Neural cell (in vitro differentiated cells): ENCODE results near the gene WIPF3. TPM values are rescaled to one million over a fixed set of nuclear protein-coding genes. Genes with fewer than 3 reads are reported as not detected.

Experiments
- H2AFZ ChIP-seq: fragments of 200-600, 300-800 bp; sonication (generic), shearing (Covaris generic); 2 replicates; pipeline ENCODE4 v1.6.0; 2014; ENCODE audit warnings: low read depth, mild to moderate bottlenecking, antibody characterized with exemption, low read length, moderate library complexity
- H3F3A ChIP-seq: fragments of 200-600 bp; shearing (Covaris generic); 2 replicates; pipeline ENCODE4 v1.6.1; 2016; ENCODE audit warnings: mild to moderate bottlenecking, moderate library complexity, mixed read lengths, antibody characterized with exemption, low read length; ENCODE audit not compliant: insufficient read depth, poor library complexity, severe bottlenecking
- H3K27ac ChIP-seq: fragments of 200-600, 300-800 bp; sonication (generic), shearing (Covaris generic); 2 replicates; pipeline ENCODE4 v1.5.1; 2014; ENCODE audit warnings: mild to moderate bottlenecking, low read length, moderate library complexity
- H3K27me3 ChIP-seq: fragments of 300-800, 200-600 bp; sonication (generic), shearing (Covaris generic); 2 replicates; pipeline ENCODE4 v1.6.0; 2014; ENCODE audit warnings: mild to moderate bottlenecking, low read depth, low read length, moderate library complexity; ENCODE audit not compliant: insufficient read depth
- H3K36me3 ChIP-seq: fragments of 300-800, 200-600 bp; sonication (generic), shearing (Covaris generic); 2 replicates; pipeline ENCODE4 v1.5.1; 2014; ENCODE audit warnings: mild to moderate bottlenecking, antibody characterized with exemption, low read length, moderate library complexity; ENCODE audit not compliant: insufficient read depth
- H3K4me2 ChIP-seq: fragments of 300-800, 200-600 bp; sonication (generic), shearing (Covaris generic); 2 replicates; pipeline ENCODE4 v1.6.0; 2014; ENCODE audit warnings: mild to moderate bottlenecking, low read length
- H3K4me3 ChIP-seq: fragments of 300-800, 200-600 bp; sonication (generic), shearing (Covaris generic); 2 replicates; pipeline ENCODE4 v1.5.1; 2014; ENCODE audit warnings: mild to moderate bottlenecking, low read length, moderate library complexity
- H3K79me2 ChIP-seq: fragments of 200-600 bp; shearing (Covaris generic); replicated peaks from 2 replicates; pipeline ENCODE4 v1.6.0; 2014; ENCODE audit warnings: mild to moderate bottlenecking, low read length, moderate library complexity; ENCODE audit not compliant: insufficient read depth
- H3K9ac ChIP-seq: fragments of 300-800, 200-600 bp; sonication (generic), shearing (Covaris generic); 2 replicates; pipeline ENCODE4 v1.6.1; 2016; ENCODE audit warnings: mild to moderate bottlenecking, low read length, mixed read lengths
- H3K9me2 ChIP-seq: fragments of 200-600 bp; shearing (Covaris generic); 2 replicates; pipeline ENCODE4 v1.6.1; 2016; ENCODE audit warnings: mild to moderate bottlenecking, low read length, mixed read lengths; ENCODE audit not compliant: insufficient read depth
- H3K9me3 ChIP-seq: fragments of 200-600, 300-800 bp; sonication (generic), shearing (Covaris generic); 2 replicates; pipeline ENCODE4 v1.6.1; 2016; ENCODE audit warnings: mild to moderate bottlenecking, mixed run types, low read length, moderate library complexity, mixed read lengths
- H4K20me1 ChIP-seq: fragments of 200-600 bp; shearing (Covaris generic); 2 replicates; pipeline ENCODE4 v1.6.1; 2016; ENCODE audit warnings: mild to moderate bottlenecking, mixed run types; ENCODE audit not compliant: insufficient read depth
- EZH2 ChIP-seq: fragments of 200-600, 300-800 bp; shearing (Covaris generic), sonication (generic); IDR thresholded peaks from 2 replicates; pipeline ENCODE4 v1.6.1; 2014; ENCODE audit warnings: antibody characterized with exemption, low read length, borderline replicate concordance, mild to moderate bottlenecking; ENCODE audit not compliant: insufficient read depth, poor library complexity, severe bottlenecking
- MXI1 ChIP-seq: fragments of 450-650 bp; conservative IDR thresholded peaks from 2 replicates; pipeline ENCODE4 v1.6.1; 2014; ENCODE audit warnings: antibody characterized with exemption, mild to moderate bottlenecking; ENCODE audit not compliant: poor library complexity, severe bottlenecking
- RAD21 ChIP-seq: fragments of 450-650 bp; conservative IDR thresholded peaks from 2 replicates; pipeline ENCODE4 v1.6.1; 2014; ENCODE audit warnings: antibody characterized with exemption, mild to moderate bottlenecking, moderate library complexity
- SMC3 ChIP-seq: fragments of 450-650 bp; conservative IDR thresholded peaks from 2 replicates; pipeline ENCODE4 v1.6.1; 2014; ENCODE audit warnings: antibody characterized with exemption, mild to moderate bottlenecking, moderate library complexity; ENCODE audit not compliant: poor library complexity
- TAF1 ChIP-seq: IDR thresholded peaks from 2 replicates; pipeline ENCODE4 v1.6.1; 2012; ENCODE audit warnings: low read depth
- polyA plus RNA-seq: library from polyadenylated mRNA; depleted of rRNA; stranded (reverse); fragments of >200 nt; gene quantifications from 2 replicates; pipeline ENCODE4 v1.2.3, GENCODE V29; 2014
- TF ChIP-seq, protein P1 (sequence below): fragments of 450-650 bp; IDR thresholded peaks from 2 replicates; pipeline ENCODE4 v1.5.1; 2014; ENCODE audit warnings: antibody characterized with exemption, mild to moderate bottlenecking, moderate library complexity; ENCODE audit not compliant: poor library complexity, severe bottlenecking
- TF ChIP-seq, protein P2 (sequence below): IDR thresholded peaks from 2 replicates; pipeline ENCODE4 v1.6.1; 2012; ENCODE audit warnings: borderline replicate concordance

WIPF3 gene
- polyA plus RNA-seq, 1 donor from 2014 or later: 3.8 TPM

DNA sequence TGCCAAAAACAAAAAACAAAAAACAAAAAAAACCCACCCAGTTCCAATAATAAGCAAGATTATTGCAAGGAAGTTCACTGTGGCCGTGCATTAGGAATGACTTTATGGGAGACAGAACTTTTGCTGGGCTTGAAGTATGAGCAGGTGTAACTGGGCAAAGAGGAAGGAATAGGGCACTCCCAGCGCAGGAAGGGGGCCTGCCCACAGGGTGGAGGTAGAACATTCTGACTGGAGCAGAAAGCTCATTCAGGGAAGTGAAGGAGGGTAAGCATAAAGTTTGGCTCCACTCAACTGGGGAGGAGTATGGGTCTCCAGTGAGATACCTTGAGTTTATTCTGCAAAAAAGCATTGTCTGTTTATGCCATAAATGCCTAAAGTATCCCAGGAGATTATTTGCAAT is 42.1 kb upstream of the WIPF3 start:
- no peaks in the 10 kb centered on the region for H3F3A ChIP-seq
- H3K9me3 ChIP-seq: no peaks in the 10 kb centered on the region
- H3K27ac ChIP-seq: no peak overlapping the region
- no peaks in the 10 kb centered on the region for H4K20me1 ChIP-seq
- H3K9ac ChIP-seq: no peak overlapping the region
- H3K4me2 ChIP-seq: no peak overlapping the region
- no peaks in the 10 kb centered on the region for H3K36me3 ChIP-seq
- TF ChIP-seq TAF1 (no peak), RAD21 (peak; percentile 18)
- TF ChIP-seq, protein P1, sequence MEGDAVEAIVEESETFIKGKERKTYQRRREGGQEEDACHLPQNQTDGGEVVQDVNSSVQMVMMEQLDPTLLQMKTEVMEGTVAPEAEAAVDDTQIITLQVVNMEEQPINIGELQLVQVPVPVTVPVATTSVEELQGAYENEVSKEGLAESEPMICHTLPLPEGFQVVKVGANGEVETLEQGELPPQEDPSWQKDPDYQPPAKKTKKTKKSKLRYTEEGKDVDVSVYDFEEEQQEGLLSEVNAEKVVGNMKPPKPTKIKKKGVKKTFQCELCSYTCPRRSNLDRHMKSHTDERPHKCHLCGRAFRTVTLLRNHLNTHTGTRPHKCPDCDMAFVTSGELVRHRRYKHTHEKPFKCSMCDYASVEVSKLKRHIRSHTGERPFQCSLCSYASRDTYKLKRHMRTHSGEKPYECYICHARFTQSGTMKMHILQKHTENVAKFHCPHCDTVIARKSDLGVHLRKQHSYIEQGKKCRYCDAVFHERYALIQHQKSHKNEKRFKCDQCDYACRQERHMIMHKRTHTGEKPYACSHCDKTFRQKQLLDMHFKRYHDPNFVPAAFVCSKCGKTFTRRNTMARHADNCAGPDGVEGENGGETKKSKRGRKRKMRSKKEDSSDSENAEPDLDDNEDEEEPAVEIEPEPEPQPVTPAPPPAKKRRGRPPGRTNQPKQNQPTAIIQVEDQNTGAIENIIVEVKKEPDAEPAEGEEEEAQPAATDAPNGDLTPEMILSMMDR: peak; percentile 26
- H3K27me3 ChIP-seq: no peaks in the 10 kb centered on the region
- H3K79me2 ChIP-seq: no peaks in the 10 kb centered on the region
- no peak overlapping the region for H2AFZ ChIP-seq
- no peak overlapping the region for H3K4me3 ChIP-seq
- no peaks in the 10 kb centered on the region for H3K9me2 ChIP-seq

DNA sequence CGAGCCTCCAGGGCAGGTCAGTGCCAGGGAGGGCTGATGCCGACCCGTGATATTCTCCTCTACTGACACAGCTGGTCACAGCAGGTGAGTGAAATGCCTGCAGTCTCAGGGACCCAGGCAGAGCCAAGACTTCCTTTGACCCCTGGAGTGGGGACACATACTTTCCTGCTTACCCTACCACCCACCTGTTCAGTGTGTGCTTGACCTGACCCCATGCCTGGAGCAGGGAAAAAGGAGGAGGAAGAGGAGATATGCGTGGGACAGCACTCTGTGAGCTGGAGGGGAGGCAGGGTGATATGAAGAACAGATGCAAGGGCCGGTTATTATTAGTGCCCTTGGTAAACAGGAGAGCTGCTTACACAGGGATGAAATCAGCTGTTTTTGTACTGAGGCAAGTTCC is 40.8 kb upstream of the WIPF3 start:
- H3K9me3 ChIP-seq: no peaks in the 10 kb centered on the region
- no peak overlapping the region for H3K27ac ChIP-seq
- H2AFZ ChIP-seq: no peak overlapping the region
- H3K79me2 ChIP-seq: no peaks in the 10 kb centered on the region
- H3K4me3 ChIP-seq: no peak overlapping the region
- no peaks in the 10 kb centered on the region for H4K20me1 ChIP-seq
- H3K36me3 ChIP-seq: no peaks in the 10 kb centered on the region
- no peak overlapping the region for H3K9ac ChIP-seq
- no peaks in the 10 kb centered on the region for H3F3A ChIP-seq
- H3K27me3 ChIP-seq: no peaks in the 10 kb centered on the region
- TF ChIP-seq SMC3 (no peak), RAD21 (no peak), MXI1 (no peak), EZH2 (no peak)
- TF ChIP-seq, protein P1: no peak
- TF ChIP-seq, protein P2, sequence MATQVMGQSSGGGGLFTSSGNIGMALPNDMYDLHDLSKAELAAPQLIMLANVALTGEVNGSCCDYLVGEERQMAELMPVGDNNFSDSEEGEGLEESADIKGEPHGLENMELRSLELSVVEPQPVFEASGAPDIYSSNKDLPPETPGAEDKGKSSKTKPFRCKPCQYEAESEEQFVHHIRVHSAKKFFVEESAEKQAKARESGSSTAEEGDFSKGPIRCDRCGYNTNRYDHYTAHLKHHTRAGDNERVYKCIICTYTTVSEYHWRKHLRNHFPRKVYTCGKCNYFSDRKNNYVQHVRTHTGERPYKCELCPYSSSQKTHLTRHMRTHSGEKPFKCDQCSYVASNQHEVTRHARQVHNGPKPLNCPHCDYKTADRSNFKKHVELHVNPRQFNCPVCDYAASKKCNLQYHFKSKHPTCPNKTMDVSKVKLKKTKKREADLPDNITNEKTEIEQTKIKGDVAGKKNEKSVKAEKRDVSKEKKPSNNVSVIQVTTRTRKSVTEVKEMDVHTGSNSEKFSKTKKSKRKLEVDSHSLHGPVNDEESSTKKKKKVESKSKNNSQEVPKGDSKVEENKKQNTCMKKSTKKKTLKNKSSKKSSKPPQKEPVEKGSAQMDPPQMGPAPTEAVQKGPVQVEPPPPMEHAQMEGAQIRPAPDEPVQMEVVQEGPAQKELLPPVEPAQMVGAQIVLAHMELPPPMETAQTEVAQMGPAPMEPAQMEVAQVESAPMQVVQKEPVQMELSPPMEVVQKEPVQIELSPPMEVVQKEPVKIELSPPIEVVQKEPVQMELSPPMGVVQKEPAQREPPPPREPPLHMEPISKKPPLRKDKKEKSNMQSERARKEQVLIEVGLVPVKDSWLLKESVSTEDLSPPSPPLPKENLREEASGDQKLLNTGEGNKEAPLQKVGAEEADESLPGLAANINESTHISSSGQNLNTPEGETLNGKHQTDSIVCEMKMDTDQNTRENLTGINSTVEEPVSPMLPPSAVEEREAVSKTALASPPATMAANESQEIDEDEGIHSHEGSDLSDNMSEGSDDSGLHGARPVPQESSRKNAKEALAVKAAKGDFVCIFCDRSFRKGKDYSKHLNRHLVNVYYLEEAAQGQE: no peak
- no peak overlapping the region for H3K4me2 ChIP-seq
- H3K9me2 ChIP-seq: no peaks in the 10 kb centered on the region
